ENCODE measurements around the gene ZBTB8OS.

- TF ChIP-seq CTCF (conservative IDR thresholded peaks at IDR 0.05; ENCODE audit: low read depth, low read length) (no peak), EZH2phosphoT487 (IDR thresholded peaks at IDR 0.05; ENCODE audit: borderline replicate concordance, low read length) (no peak), EZH2 (IDR thresholded peaks at IDR 0.05; ENCODE audit: low read length, unreplicated experiment) (no peak)
These were observed 15.6 kb upstream of the ZBTB8OS start for GRCh38 chr1:32665915-32666314.
